Keratinocyte (primary cell): Measurements from ENCODE around the gene TTC32. TPM values are rescaled to one million over a fixed set of nuclear protein-coding genes. Genes with fewer than 3 reads are reported as not detected.
"Not testable (repeated sequence)": the region's sequence is repeated elsewhere in the genome, so short reads cannot be mapped to it uniquely, and the experiment has no call there.

Experiments used
- DNase-seq: peaks from one replicate; pipeline ENCODE4 v3.0.0-alpha.2; 2011; ENCODE audit warnings: low read depth, missing footprints, low spot score
- FAIRE-seq: peaks from 2 replicates; lab custom pipeline; 2011; peaks lifted over from hg19 to GRCh38; lab: Jason Lieb, UNC
- H2AFZ ChIP-seq: 2 replicates; pipeline ENCODE4 v1.6.0; 2012; ENCODE audit warnings: low read length, control low read depth, inconsistent platforms; ENCODE audit not compliant: control insufficient read depth
- H3K27ac ChIP-seq: 2 replicates; pipeline ENCODE4 v1.5.1; 2011; ENCODE audit warnings: low read length; ENCODE audit not compliant: control insufficient read depth, insufficient read depth
- H3K27me3 ChIP-seq: 3 replicates; pipeline ENCODE4 v1.6.0; 2011; ENCODE audit warnings: low read length; ENCODE audit not compliant: control insufficient read depth, insufficient read depth; ENCODE audit errors: extremely low read depth
- H3K36me3 ChIP-seq, 2 experiments: 2 replicates in 1 of 2; 3 replicates in 1 of 2; pipeline ENCODE4 v1.5.1; 2011; ENCODE audit warnings: low read length in 2 of 2, mild to moderate bottlenecking in 1 of 2; ENCODE audit not compliant: control insufficient read depth in 2 of 2, insufficient read depth in 2 of 2; ENCODE audit errors: extremely low read depth in 1 of 2
- H3K4me1 ChIP-seq: 3 replicates; pipeline ENCODE4 v1.5.1; 2011; ENCODE audit warnings: low read length; ENCODE audit not compliant: control insufficient read depth, insufficient read depth; ENCODE audit errors: extremely low read depth
- H3K4me2 ChIP-seq: 3 replicates; pipeline ENCODE4 v1.6.0; 2011; ENCODE audit warnings: low read depth, low read length; ENCODE audit not compliant: control insufficient read depth, insufficient read depth; ENCODE audit errors: extremely low read depth
- H3K4me3 ChIP-seq, 3 experiments: fragments of 200-600 bp in 1 of 3; sonication (generic) in 1 of 3; 2 replicates in 2 of 3; 3 replicates in 1 of 3; pipeline ENCODE4 v1.5.1; 2011 to 2016; ENCODE audit warnings: low read length in 3 of 3, mild to moderate bottlenecking in 3 of 3, control low read depth in 2 of 3, inconsistent platforms in 1 of 3, low read depth in 1 of 3, mixed read lengths in 1 of 3, mixed run types in 1 of 3, moderate library complexity in 1 of 3; ENCODE audit not compliant: control insufficient read depth in 2 of 3, insufficient read depth in 2 of 3; ENCODE audit errors: extremely low read depth in 1 of 3
- H3K79me2 ChIP-seq: 2 replicates; pipeline ENCODE4 v1.6.0; 2012; ENCODE audit warnings: low read length; ENCODE audit not compliant: control insufficient read depth, insufficient read depth
- H3K9ac ChIP-seq: 3 replicates; pipeline ENCODE4 v1.6.0; 2011; ENCODE audit warnings: low read length; ENCODE audit not compliant: control insufficient read depth, insufficient read depth; ENCODE audit errors: extremely low read depth
- H3K9me1 ChIP-seq: 3 replicates; pipeline ENCODE4 v1.6.0; 2011; ENCODE audit warnings: low read length; ENCODE audit not compliant: control insufficient read depth, insufficient read depth; ENCODE audit errors: extremely low read depth
- H3K9me3 ChIP-seq: 2 replicates; pipeline ENCODE4 v1.5.1; 2012; ENCODE audit warnings: low read depth, low read length; ENCODE audit not compliant: control insufficient read depth
- H4K20me1 ChIP-seq: 3 replicates; pipeline ENCODE4 v1.6.0; 2011; ENCODE audit warnings: low read length; ENCODE audit not compliant: control insufficient read depth, insufficient read depth; ENCODE audit errors: extremely low read depth
- CTCF ChIP-seq, 3 experiments: IDR thresholded peaks in 1 of 3; conservative IDR thresholded peaks in 1 of 3; optimal IDR thresholded peaks in 1 of 3; 2 replicates in 2 of 3; 3 replicates in 1 of 3; pipeline versions ENCODE3 to v1.5.1; 2011; ENCODE audit warnings: low read length in 3 of 3, mild to moderate bottlenecking in 3 of 3, moderate library complexity in 2 of 3, control low read depth in 1 of 3, inconsistent platforms in 1 of 3; ENCODE audit not compliant: insufficient read depth in 2 of 3; ENCODE audit errors: extremely low read depth in 1 of 3
- EZH2 ChIP-seq: IDR thresholded peaks from one replicate; pipeline ENCODE4 v1.6.1; 2012; ENCODE audit warnings: inconsistent platforms, mild to moderate bottlenecking, low read length, moderate library complexity
- dilution Hi-C: fragments of 300-500 bp; cut with MboI; formaldehyde crosslinking; loops from one replicate; pipeline ENCODE4 v1.7.0; 2020; ENCODE audit warnings: low sequenced_read_pairs; ENCODE audit not compliant: extremely low pct_ligation_motif_present
- polyA plus RNA-seq, 5 experiments: library from polyadenylated mRNA; depleted of rRNA in 3 of 5; stranded (reverse) in 3 of 5; stranded (forward) in 1 of 5; unstranded in 1 of 5; fragments of >200 nt; gene quantifications; 1 replicate in 1 of 5; 2 replicates in 3 of 5; 3 replicates in 1 of 5; pipeline versions ENCODE4 v1.2.1 to v1.2.3, GENCODE V29; 2011 to 2012; ENCODE audit warnings: missing spikeins in 2 of 5, low read depth in 1 of 5, low replicate concordance in 1 of 5

TTC32 gene
- polyA plus RNA-seq, 1 donor (not counting 4 experiments of a cell fraction or from before 2014, with no cell fraction given) = 7.6 TPM

DNA sequence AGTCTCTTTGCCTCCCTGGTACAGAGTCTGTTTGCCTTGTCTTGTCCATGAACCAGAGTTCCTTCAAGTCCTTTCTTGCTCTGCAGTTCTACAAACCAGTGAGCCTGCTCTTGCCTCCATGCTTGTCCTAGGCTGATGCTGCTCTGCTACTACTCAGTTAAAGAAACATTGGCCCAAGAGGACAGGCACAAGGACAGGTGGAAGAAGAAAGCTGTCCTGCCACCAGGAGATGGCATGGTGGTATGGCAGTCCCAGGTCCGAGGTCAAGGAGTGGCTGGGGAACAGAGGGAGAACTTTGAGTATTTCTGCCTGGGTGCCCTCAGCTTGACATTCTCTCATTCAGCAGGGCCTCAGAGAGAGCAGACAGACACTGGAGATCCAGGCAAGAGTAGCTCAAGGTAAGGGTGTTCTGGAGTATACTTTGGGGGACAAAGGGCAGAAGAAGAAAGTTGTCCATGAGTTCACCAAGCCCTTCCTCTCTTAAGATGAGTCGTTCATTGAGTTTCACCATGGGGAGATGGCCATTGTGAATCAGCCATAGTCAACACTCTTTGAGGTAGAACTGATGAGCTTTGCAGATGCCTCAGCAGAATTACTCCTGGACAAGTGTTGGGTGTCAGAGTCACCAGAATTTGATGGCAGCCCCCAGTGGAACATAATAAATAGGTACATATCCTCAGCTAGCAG is 20.4 kb downstream of the TTC32 start:
- Histone ChIP-seq H3K9me3 (no peaks in the 10 kb centered on the region), H3K79me2 (no peaks in the 10 kb centered on the region), H3K27me3 (no peaks in the 10 kb centered on the region), H3K9ac (no peak overlapping the region), H3K9me1 (no peaks in the 10 kb centered on the region), H2AFZ (no peak overlapping the region), H4K20me1 (no peaks in the 10 kb centered on the region), H3K36me3 (no peaks in the 10 kb centered on the region), H3K27ac (no peak overlapping the region), H3K4me3 (no peak overlapping the region), H3K4me2 (no peak overlapping the region), H3K4me1 (peaks cover 4% of the 10 kb centered on the region)
- no peak for DNase-seq
- FAIRE-seq = no peak
- dilution Hi-C loops = no loop called here
- TF ChIP-seq CTCF (optimal IDR thresholded peaks at IDR 0.05 in 1 of 3, IDR thresholded peaks at IDR 0.05 in 1 of 3, conservative IDR thresholded peaks at IDR 0.05 in 1 of 3; ENCODE audit: extremely low read depth in 1 of 3, insufficient read depth in 2 of 3, low read length in 3 of 3) (no peak), EZH2 (no peak)

GRCh38 chr2:19880191-19880590 is 21.6 kb downstream of the TTC32 start:
- H2AFZ ChIP-seq, H3K9ac ChIP-seq, H3K27me3 ChIP-seq, H4K20me1 ChIP-seq, H3K9me3 ChIP-seq, FAIRE-seq, H3K36me3 ChIP-seq, H3K4me1 ChIP-seq, DNase-seq, H3K27ac ChIP-seq, H3K79me2 ChIP-seq, dilution Hi-C loops, H3K4me3 ChIP-seq, H3K4me2 ChIP-seq, H3K9me1 ChIP-seq: not testable (repeated sequence)

GRCh38 chr2:19879120-19879519 is 22.7 kb downstream of the TTC32 start:
- Histone ChIP-seq H2AFZ (no peak overlapping the region), H3K27ac (no peak overlapping the region), H4K20me1 (no peaks in the 10 kb centered on the region), H3K36me3 (no peaks in the 10 kb centered on the region), H3K9ac (no peak overlapping the region), H3K27me3 (no peaks in the 10 kb centered on the region), H3K9me3 (no peaks in the 10 kb centered on the region), H3K9me1 (no peaks in the 10 kb centered on the region), H3K4me1 (no peaks in the 10 kb centered on the region), H3K79me2 (no peaks in the 10 kb centered on the region), H3K4me3 (no peak overlapping the region), H3K4me2 (no peak overlapping the region)
- DNase-seq (no peak), FAIRE-seq (no peak)
- TF ChIP-seq EZH2 (no peak), CTCF (optimal IDR thresholded peaks at IDR 0.05 in 1 of 3, IDR thresholded peaks at IDR 0.05 in 1 of 3, conservative IDR thresholded peaks at IDR 0.05 in 1 of 3; ENCODE audit: extremely low read depth in 1 of 3, insufficient read depth in 2 of 3, low read length in 3 of 3) (no peak)
- dilution Hi-C loops = no loop called here
